Spleen (tissue), 11 donors: ENCODE data around the gene ACP3. TPM values are rescaled to one million over a fixed set of nuclear protein-coding genes. Genes with fewer than 3 reads are reported as not detected.
"Not testable (repeated sequence)": the region's sequence is repeated elsewhere in the genome, so short reads cannot be mapped to it uniquely, and the experiment has no call there.

Experiments used
- DNase-seq: peaks from one replicate; pipeline ENCODE4 v3.0.0-alpha.2; 2020
- H3K27ac ChIP-seq, 8 donors: fragments of 200-600 bp; sonication (generic) in 7 of 8; 1 replicate in 4 of 8; 2 replicates in 4 of 8; pipeline versions ENCODE4 v1.5.0 to v1.8.0; 2016 to 2021; ENCODE audit warnings: inconsistent platforms in 4 of 8, mild to moderate bottlenecking in 4 of 8, moderate library complexity in 1 of 8
- H3K27me3 ChIP-seq, 7 donors: fragments of 200-600 bp; sonication (generic) in 6 of 7; replicated peaks in 1 of 7; 1 replicate in 4 of 7; 2 replicates in 3 of 7; pipeline versions ENCODE4 v1.5.0 to v1.8.0; 2016 to 2021; ENCODE audit warnings: inconsistent platforms in 3 of 7, mild to moderate bottlenecking in 1 of 7
- H3K36me3 ChIP-seq, 6 donors: fragments of 200-600 bp; sonication (generic) in 5 of 6; 1 replicate in 4 of 6; 2 replicates in 2 of 6; pipeline versions ENCODE4 v1.5.0 to v1.8.0; 2016 to 2021; ENCODE audit warnings: inconsistent platforms in 2 of 6
- H3K4me1 ChIP-seq, 6 donors: fragments of 200-600 bp; sonication (generic) in 5 of 6; 1 replicate in 3 of 6; 2 replicates in 3 of 6; pipeline versions ENCODE4 v1.5.0 to v1.8.0; 2016 to 2021; ENCODE audit warnings: inconsistent platforms in 3 of 6
- H3K4me3 ChIP-seq, 8 donors: fragments of 200-600 bp; sonication (generic) in 7 of 8; 1 replicate in 4 of 8; 2 replicates in 4 of 8; pipeline versions ENCODE4 v1.5.0 to v1.8.0; 2016 to 2021; ENCODE audit warnings: inconsistent platforms in 4 of 8, mild to moderate bottlenecking in 4 of 8, moderate library complexity in 2 of 8
- H3K9me3 ChIP-seq, 8 donors: fragments of 200-600 bp; sonication (generic) in 7 of 8; 1 replicate in 4 of 8; 2 replicates in 4 of 8; pipeline versions ENCODE4 v1.5.0 to v1.8.0; 2016 to 2021; ENCODE audit warnings: inconsistent platforms in 4 of 8
- POLR2A ChIP-seq, 3 donors: fragments of 450-650 bp; IDR thresholded peaks; one replicate each; pipeline ENCODE4 v1.5.1; 2017; ENCODE audit warnings: antibody characterized with exemption in 3 of 3, mild to moderate bottlenecking in 1 of 3
- POLR2AphosphoS5 ChIP-seq, 3 donors: sonication (generic); formaldehyde crosslinking; IDR thresholded peaks; one replicate each; pipeline ENCODE4 v1.5.1; 2017; ENCODE audit warnings: antibody characterized with exemption in 3 of 3
- WGBS, 5 donors: extraction: QIAGEN DNeasy Blood & Tissue Kit in 3 of 5; methylation state at CpG; one replicate each; pipeline versions ENCODE4 v1.1.5 to v1.1.7; 2013 to 2018; 5-methylcytosine and 5-hydroxymethylcytosine counted together
- intact Hi-C: fragments of 100-400 bp; cut with DNase I; formaldehyde crosslinking; loops from one replicate; pipeline ENCODE4 v1.15.0; 2023; ENCODE audit warnings: low total_unique reads
- polyA plus RNA-seq, 3 donors: library from polyadenylated mRNA; stranded (reverse); fragments of 200-250 nt; gene quantifications; one replicate each; pipeline ENCODE4 v1.2.1, GENCODE V29; 2013
- total RNA-seq, 7 donors: library from RNA; depleted of rRNA in 3 of 7; stranded (reverse); fragments of >200 nt in 3 of 7; fragmentation: NEBNext Ultra II Directional in 4 of 7; extraction: Animal tissue kit (Norgen Biotek cat#: 25700) in 4 of 7; gene quantifications; one replicate each; pipeline versions ENCODE4 v1.1.0 to v1.2.1, GENCODE V29; 2016 to 2021
- TF ChIP-seq, protein P1 (sequence below), 11 experiments: fragments of 200-600 bp in 7 of 11; fragments of 450-650 bp in 4 of 11; sonication (generic) in 4 of 11; IDR thresholded peaks in 8 of 11; conservative IDR thresholded peaks in 3 of 11; 1 replicate in 7 of 11; 2 replicates in 4 of 11; pipeline versions ENCODE4 v1.4.0 to v1.8.0; 2016 to 2021; ENCODE audit warnings: antibody characterized with exemption in 11 of 11, inconsistent platforms in 4 of 11, mild to moderate bottlenecking in 1 of 11
- donor health status: healthy with polysubstance abuse.
- donor health status: DM: no; HTN: no; CAD: no; lungs with moderate emphysema.
- donor health status: DM: no; HTN: no; CAD: no.
- donor health status: Bipolar disorder and iron deficiency.
- donor health status: healthy.
- donor health status: DM: no; HTN: no; CAD: no.
- donor health status: DM: yes; HTN: yes; CAD: no.

The ACP3 gene
- total and polyA plus RNA-seq, 10 donors, result 0.09 to 16.3 (median 5.4) TPM

DNA sequence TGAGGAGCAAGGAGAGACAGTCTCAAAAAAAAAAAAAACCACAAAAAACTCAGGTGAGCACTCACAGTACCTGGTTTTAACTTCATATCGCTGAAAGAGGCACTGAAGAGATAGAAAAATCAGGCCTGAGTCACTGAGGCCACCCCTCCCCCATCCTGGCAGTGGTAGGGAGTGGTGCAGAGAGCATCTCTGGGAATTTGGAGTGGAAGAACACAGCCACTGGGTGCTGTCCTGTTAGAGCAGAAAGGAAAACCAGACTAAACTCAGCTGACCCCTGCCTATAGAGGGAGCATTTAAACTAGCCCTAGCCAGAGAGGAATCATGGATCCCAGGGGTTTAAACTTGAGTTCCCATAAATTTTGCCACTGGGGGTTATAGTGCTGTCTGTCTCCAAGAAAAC lies 77.9 kb downstream of the ACP3 start:
- no peaks in the 10 kb centered on the region for H3K27me3 ChIP-seq
- no peak overlapping the region for H3K4me3 ChIP-seq
- intact Hi-C loops, result no loop called here
- TF ChIP-seq POLR2A (IDR thresholded peaks at IDR 0.05) (no peak), POLR2AphosphoS5 (IDR thresholded peaks at IDR 0.05) (no peak)
- TF ChIP-seq, protein P1, sequence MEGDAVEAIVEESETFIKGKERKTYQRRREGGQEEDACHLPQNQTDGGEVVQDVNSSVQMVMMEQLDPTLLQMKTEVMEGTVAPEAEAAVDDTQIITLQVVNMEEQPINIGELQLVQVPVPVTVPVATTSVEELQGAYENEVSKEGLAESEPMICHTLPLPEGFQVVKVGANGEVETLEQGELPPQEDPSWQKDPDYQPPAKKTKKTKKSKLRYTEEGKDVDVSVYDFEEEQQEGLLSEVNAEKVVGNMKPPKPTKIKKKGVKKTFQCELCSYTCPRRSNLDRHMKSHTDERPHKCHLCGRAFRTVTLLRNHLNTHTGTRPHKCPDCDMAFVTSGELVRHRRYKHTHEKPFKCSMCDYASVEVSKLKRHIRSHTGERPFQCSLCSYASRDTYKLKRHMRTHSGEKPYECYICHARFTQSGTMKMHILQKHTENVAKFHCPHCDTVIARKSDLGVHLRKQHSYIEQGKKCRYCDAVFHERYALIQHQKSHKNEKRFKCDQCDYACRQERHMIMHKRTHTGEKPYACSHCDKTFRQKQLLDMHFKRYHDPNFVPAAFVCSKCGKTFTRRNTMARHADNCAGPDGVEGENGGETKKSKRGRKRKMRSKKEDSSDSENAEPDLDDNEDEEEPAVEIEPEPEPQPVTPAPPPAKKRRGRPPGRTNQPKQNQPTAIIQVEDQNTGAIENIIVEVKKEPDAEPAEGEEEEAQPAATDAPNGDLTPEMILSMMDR (IDR thresholded peaks at IDR 0.05 in 8 of 11, conservative IDR thresholded peaks at IDR 0.05 in 3 of 11), result no peak
- no peaks in the 10 kb centered on the region for H3K4me1 ChIP-seq
- H3K9me3 ChIP-seq, result peaks cover 0 to 10% (median 3%) of the 10 kb centered on the region in 8 donors
- no peaks in the 10 kb centered on the region for H3K36me3 ChIP-seq
- H3K27ac ChIP-seq, result peak overlapping the region in 2 of 8 donors; percentile 11 to 32
- 54 to 100% (median 75%) methylated on average over 1 of the region's 1 CpG for WGBS, 5 donors
- DNase-seq, result no peak

DNA sequence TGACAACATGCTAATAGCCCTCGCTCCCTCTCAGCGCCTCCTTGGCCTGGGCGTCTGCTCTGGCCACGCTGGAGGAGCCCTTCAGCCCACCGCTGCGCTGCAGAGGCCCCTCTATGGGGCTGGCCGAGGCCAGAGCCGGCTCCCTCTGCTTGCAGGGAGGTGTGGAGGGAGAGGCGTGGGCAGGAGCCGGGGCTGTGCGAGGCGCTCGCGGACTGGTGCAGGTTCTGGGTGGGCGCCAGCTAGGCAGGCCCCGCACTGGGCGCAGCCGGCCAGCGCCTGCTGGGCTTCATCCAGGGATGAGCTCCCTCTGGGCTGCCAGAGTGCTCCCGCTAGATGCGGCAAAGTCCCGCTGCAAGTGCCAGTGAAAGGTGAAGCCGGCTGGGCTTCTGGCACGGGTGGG lies 79.0 kb downstream of the ACP3 start:
- Histone ChIP-seq H3K4me1 (no peaks in the 10 kb centered on the region), H3K9me3 (peaks cover 0 to 10% (median 3%) of the 10 kb centered on the region in 8 donors), H3K4me3 (no peak overlapping the region), H3K36me3 (no peaks in the 10 kb centered on the region), H3K27me3 (no peaks in the 10 kb centered on the region), H3K27ac (no peak overlapping the region)
- DNase-seq, result no peak
- 93 to 97% (median 94%) methylated on average over 12 to 24 of the region's 24 CpGs for WGBS, 5 donors
- intact Hi-C loops, result no loop called here
- TF ChIP-seq POLR2A (IDR thresholded peaks at IDR 0.05), result no peak
- TF ChIP-seq, protein P1 (IDR thresholded peaks at IDR 0.05 in 8 of 11, conservative IDR thresholded peaks at IDR 0.05 in 3 of 11), result no peak
- no peak for TF ChIP-seq POLR2AphosphoS5 (IDR thresholded peaks at IDR 0.05)

DNA sequence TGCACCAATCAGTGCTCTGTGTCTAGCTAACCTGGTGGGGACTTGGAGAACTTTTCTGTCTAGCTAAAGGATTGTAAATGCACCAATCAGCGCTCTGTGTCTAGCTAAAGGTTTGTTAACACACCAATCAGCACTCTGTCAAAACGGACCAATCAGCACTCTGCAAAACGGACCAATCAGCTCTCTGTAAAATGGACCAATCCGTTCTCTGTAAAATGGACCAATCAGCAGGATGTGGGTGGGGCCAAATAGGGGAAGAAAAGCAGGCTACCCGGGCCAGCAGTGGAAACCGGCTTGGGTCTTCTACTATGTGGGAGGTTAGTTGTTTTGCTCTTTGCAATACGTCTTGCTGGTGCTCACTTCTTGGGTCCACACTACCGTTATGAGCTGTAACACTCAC lies 79.6 kb downstream of the ACP3 start:
- intact Hi-C loops, H3K9me3 ChIP-seq, H3K4me1 ChIP-seq, H3K4me3 ChIP-seq, H3K27me3 ChIP-seq, H3K27ac ChIP-seq, H3K36me3 ChIP-seq, DNase-seq: not testable (repeated sequence)
- 76 to 92% (median 81%) methylated on average over 8 of the region's 8 CpGs for WGBS, 5 donors

DNA sequence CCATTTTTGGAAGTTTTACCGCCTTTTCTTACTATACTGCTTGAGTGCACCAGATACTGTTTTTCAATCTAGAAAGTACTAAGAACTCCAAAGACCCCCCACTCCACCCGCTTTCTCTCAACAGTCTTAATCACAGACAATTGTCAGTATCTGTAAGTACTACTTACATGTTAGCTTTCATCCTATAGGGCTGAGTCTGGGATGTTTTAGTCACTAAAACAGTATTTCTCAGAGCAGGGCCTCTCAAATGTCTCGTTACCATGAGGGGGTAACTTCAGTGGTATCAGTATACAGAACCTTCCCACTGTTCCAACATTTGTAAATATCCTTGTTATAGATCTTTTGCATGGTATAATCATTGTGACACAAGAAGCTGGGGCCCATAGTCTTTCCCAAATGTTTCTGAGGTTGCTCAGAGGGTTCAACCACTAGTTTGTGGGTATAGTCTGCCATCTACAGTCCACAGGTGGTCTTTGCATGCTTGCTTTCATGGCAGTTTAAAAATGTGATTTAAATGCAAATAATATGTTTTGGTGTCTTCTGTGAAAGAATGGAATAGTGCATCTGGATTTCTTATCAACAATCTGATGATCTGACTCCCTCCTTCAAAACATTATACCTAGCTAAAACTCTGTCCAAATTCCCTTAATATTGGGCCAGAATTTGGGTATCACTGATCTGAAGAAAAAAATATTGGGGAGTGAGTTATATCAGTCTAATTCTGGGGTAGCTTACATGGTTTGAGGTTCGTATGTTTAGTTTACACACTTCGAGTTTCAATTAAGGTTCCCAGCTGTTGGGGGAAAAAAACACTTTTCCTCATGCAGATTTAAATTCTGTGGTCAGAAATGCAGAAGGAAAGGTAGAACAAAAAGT lies 82.1 kb downstream of the ACP3 start:
- TF ChIP-seq, protein P1 (IDR thresholded peaks at IDR 0.05 in 8 of 11, conservative IDR thresholded peaks at IDR 0.05 in 3 of 11), result peak; percentile 45 to 76 (median 65)
- TF ChIP-seq POLR2AphosphoS5 (IDR thresholded peaks at IDR 0.05), result no peak
- peaks cover 0 to 10% (median 3%) of the 10 kb centered on the region in 8 donors for H3K9me3 ChIP-seq
- intact Hi-C loops, result no loop called here
- peaks cover 0 to under 1% (median 0%) of the 10 kb centered on the region in 6 donors for H3K4me1 ChIP-seq
- no peaks in the 10 kb centered on the region for H3K27me3 ChIP-seq
- H3K27ac ChIP-seq, result no peak overlapping the region
- H3K4me3 ChIP-seq, result no peak overlapping the region
- DNase-seq, result no peak
- 58 to 67% (median 65%) methylated on average over 5 of the region's 5 CpGs for WGBS, 5 donors
- H3K36me3 ChIP-seq, result no peaks in the 10 kb centered on the region
